Mesangial cell (primary cell): ENCODE data around the gene CCT5. TPM values are rescaled to one million over a fixed set of nuclear protein-coding genes. Genes with fewer than 3 reads are reported as not detected.

Experiments
- total RNA-seq: library from RNA; depleted of rRNA; stranded (reverse); fragments of >200 nt; gene quantifications from 2 replicates; pipeline ENCODE4 v1.2.3, GENCODE V29; 2015

CCT5 gene
- total RNA-seq: 167 and 464 TPM in 2 replicates

DNA sequence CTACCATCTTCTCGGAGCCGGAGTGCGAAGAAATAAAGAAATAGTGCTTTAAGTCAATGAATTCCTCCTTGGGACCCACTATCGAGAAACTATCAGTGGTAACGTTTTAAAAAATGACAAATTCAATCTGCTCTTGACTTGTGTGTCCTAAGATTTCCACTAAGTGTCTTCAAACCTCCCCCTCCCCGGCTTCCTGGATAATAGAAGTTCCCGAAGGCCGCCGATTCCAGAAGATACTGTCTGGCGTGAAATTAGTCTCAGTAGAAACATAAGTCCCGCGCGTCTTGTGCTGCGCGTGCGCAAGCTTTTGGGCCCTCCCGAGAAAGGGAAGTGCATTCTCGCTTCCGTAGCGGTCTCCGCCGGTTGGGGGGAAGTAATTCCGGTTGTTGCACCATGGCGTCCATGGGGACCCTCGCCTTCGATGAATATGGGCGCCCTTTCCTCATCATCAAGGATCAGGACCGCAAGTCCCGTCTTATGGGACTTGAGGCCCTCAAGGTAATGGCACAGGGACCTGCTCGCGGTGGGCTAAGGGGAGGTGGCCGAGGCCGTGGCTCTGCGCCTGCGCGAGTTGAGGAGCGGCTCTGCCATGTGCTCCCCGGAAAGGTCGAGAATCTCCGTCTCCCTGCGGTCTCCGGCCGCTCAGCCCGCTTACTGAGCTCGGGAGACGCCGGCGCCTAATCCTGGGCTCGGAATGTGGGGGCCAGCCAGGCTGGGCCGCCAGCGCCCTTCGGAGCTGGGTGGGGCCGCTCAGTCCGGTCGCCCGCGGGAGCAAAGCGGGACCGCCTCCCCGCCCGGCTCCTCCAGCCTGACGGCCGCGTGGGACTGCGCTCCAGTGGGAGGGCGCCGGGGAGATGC is at the start of gene CCT5:
CCT5 (plus strand) TSS at position 333 of the 858 bp plus-strand sequence; CDS start at position 394, 61 bp downstream.

DNA sequence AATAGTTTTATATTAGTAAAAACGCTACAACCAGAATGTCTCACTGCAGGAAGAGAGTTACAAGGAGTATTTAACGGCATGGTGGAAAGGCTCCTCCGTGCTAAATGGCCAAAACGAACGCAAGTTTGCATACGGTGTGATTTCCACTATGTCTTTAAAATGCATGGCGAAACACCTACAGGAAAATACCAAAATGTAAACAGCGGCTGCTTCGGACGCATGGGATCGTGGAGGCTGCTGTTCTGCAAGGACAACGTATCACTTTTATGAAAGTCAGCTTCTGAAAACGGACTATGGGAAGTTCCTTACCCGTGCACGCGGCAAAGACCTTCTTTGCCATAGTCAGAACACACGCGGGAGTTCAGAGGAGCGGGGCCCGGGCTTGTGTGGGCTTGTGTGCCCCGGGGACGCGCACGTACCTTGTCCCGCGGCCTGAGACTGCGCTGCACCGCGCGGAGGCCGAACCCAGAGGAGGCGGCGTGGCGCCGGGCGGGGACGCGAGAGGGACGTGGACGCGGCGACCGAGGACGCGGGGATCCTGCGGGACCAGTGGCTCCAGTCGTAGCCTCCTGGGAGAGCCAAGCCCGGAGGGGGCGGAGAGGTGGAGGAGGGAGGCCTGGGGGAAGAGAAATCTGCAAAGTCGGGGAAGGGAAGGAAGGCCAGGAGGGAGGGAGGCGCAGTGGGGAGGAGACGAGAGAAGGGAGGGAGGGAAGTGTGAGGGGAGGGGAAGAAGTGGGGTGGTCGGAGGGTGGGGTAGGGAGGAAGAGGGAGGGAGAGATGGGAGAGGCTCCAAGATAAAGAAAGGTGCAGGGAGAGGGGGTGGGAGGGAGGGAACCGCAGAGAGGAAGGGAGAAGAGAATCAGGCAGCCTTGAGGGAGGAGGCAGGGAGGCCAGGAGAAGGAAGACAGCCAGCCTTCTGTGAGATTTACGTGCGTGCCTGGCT is 57.4 kb downstream of the CCT5 start, which contains the start of gene CMBL:
CMBL (minus strand) TSS at position 697 of the 943 bp plus-strand sequence. CDS start 17,140 bp downstream, outside the sequence.

Other genes starting within 250 kb of the CCT5 start
- gene ATPSCKMT, start 392 bp upstream of the CCT5 start, total RNA-seq: 17.4 and 23.3 TPM in 2 replicates
- 4.1 and 9.0 TPM in 2 replicates for gene CMBL, start 57.6 kb downstream of the CCT5 start, total RNA-seq
- 22.7 and 50.8 TPM in 2 replicates for gene MARCHF6, start 103.4 kb downstream of the CCT5 start, total RNA-seq
- 0.25 and 0.49 TPM in 2 replicates for gene ROPN1L, start 191.6 kb downstream of the CCT5 start, total RNA-seq